Measurements from ENCODE around the gene MMP1.

The MMP1 gene

DNA sequence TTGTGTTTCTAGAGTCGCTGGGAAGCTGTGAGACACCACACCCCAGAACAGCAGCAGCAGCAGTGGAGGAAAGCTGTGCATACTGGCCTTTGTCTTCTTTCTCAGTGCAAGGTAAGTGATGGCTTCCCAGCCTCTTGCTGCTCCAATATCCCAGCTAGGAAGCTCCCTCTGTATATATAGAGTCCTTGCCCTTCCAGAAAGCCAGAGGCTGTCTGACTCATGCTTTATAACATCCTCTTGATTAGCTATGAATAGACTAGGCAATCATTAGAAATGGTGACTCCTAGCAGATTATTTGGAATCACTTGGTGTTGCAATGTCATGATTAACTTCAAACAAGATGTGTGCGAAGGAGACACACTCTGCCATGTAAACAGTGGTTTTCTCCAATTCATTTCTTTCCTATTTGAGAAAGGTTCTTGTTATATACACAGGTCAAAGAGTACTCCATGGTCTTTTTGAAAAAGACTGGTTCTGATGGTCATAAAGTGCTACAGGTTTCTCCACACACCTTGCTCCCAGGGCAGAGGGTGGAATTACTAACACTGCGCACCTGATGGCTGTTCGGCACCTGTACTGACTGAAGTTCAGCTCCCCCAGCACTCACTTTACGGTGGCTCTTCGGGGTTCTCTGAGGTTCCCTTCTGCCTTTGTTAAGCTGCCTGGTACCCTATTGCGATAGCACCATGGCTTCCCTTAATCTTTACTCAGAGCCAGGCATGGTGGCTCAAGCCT, at the start of gene MMP1:
TSS of gene MMP1 (minus strand) at position 149 of the 735 bp plus-strand sequence. CDS start at position 81, 68 bp downstream.
- DNase-seq: no peak

DNA sequence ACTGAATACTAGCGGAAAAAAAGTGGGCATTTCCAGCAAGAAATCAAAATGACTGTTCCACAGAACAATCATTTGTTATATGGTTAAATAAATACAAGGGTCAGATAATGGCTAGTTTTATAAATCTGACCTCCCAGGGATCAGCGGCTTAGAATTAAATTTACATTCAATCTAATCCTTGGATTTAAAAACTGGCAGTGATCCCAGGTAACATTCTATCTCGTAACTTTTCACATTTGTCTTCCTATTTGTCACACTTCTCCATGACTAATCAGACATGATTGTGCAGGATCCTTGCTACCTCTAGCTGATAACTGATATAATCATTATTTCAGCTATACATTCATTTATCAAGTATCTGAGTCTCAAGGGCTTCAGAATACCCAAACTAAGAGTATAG, 48.3 kb upstream of the MMP1 start:
- DNase-seq: no peak

DNA sequence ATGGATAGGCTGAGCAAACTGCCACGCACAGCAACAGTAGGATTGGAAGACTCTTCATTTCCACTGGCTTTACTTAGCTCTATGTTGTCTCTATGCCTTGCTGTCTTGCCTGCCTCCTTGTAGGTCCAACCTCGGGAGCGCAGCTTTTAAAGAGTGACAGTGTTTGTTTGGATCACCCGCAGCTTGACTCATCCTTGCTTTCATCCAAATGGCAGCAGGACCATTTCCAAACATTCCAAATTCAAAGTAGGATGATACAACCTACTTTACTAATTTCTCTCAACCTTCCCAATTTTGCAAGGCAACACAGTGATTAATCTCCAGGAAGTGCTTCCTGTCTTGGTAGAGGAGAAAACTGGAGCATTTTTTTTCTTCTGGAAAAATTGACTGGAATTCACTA, 45.5 kb upstream of the MMP1 start, which contains the start of gene MMP3:
TSS of gene MMP3 (minus strand) at position 121 of the 400 bp plus-strand sequence. CDS start at position 58, 63 bp downstream.
- no peak for DNase-seq

DNA sequence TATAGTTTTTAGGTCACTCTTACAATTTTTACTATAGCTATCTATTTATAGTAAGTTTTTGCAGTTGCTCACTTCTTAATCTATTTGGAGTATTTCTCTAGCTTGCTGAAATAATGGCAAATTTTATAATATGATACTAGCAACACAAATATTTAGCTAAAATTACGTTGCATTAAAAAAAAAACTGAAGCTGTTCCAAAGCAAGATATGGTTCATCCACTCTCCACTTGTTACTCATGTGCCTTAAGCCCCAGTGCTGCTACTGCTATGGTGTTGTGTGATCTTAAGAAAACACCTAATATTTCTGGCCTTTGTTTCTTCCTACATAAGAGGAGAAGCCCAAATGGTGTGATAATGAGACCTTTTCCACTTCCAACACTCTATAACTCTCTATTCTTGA, 45.0 kb upstream of the MMP1 start:
- DNase-seq: no peak

DNA sequence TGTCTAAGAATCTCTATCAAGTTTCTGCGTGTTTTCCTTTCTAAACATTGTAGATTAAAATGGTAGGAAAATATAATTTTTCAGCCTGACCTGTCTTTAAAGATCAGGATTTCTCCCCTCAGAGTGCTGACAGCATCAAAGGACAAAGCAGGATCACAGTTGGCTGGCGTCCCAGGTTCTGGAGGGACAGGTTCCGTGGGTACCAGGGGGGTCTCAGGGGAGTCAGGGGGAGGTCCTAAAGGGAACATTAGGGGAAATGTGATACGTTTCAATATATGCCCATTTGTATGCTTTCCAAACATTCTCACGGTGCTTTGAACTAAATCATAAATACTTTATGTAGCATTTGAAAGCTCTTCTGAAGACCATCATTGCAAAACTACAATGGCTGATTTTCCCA, 42.1 kb upstream of the MMP1 start:
- DNase-seq: no peak

DNA sequence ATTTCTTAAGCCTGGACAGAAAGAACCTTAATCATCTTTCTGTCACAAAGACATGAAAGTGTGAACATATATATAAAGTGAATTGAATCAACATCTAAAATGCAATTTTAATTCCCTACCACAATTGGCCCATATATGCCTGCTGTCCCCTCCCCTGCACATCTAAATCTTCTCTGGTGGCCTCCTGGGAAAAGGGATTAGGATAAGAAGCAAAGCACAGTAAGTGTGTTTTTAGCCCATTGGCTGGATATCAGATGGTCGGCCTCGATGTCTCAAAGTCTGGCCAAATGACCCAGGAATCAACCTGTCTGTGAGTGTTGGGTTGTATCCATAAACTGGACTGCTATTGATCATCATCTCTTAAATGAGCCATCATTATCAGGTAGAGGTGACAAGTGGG, 39.7 kb upstream of the MMP1 start:
- DNase-seq: no peak

DNA sequence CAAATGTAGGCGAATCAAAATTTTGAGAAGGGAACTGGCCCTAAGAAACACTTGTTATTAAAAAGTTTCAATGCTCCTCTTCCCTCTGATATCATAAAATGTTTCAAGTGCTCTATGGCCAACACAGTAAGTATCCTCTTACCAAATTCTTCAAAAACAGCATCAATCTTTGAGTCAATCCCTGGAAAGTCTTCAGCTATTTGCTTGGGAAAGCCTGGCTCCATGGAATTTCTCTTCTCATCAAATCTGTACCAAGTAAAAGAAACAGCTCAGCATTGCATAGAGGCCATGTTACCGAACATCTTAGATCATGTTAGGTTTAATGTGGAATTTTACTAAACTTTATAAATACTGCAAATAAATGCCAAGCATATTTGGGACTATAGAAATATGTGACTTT, 39.2 kb upstream of the MMP1 start:
- no peak for DNase-seq

DNA sequence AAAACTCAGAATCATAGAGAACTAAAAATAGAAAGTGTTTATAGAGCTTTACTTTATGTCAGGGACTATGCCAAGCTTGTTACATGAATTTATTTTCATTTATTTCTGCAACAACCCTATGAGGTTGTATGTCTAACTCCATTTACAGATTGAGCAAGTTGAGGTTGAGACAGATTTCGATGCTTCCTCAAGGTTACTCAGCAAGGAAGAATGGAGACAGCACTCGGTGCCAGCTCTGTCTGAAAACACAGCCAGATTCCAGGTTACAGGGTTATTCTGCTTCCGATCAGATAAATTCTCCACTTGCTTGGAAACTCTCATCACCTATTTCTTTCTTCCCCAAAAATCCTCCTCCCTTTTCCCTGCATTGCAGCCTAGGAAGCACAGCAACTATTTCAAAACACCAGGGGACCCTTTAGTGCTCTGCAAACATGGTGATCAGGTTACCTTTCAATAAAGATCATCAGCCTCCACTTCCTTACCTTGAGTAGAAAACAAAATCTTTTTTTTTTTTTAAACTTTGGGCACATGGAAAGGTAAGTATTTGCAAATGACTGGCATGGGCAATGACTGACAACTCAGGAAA, 38.4 kb upstream of the MMP1 start:
- DNase-seq: no peak

DNA sequence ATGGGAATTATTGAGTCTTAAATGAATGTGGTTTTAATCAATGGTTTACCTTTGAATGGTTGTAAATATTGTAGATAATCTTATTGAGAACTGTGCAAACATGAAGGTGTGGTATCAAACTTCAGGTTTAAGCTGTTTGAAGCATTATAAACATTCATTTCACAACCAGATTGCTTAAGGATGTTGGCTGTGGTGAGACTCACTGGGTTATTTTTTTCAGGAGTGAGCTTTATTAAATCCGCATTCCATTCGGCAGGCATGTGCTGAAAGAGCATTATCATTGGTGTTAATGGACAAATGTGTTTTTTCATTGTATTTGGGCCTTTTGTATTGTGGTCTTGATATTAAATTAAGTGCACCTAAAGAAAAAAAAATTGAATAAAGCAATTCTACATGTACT, 35.8 kb upstream of the MMP1 start:
- DNase-seq: no peak

DNA sequence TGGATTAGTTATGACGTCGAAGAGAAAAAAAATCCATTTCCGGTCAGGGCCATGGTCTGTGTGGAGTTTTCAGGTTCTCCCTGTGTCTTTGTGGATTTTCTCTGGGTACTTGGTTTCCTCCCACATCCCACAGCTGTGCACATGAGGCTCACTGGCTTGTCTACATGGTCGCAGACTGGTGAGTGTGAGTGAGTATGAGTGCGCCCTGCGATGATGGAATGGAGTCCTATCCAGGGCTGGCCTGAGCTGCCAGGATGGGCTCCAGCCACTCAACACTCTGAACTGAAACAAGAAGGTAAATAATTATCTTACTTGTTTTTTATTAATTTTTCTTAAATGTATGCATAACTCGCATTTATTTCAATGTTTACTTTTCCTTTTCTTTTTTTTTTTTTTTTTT, 34.7 kb upstream of the MMP1 start:
- no peak for DNase-seq

DNA sequence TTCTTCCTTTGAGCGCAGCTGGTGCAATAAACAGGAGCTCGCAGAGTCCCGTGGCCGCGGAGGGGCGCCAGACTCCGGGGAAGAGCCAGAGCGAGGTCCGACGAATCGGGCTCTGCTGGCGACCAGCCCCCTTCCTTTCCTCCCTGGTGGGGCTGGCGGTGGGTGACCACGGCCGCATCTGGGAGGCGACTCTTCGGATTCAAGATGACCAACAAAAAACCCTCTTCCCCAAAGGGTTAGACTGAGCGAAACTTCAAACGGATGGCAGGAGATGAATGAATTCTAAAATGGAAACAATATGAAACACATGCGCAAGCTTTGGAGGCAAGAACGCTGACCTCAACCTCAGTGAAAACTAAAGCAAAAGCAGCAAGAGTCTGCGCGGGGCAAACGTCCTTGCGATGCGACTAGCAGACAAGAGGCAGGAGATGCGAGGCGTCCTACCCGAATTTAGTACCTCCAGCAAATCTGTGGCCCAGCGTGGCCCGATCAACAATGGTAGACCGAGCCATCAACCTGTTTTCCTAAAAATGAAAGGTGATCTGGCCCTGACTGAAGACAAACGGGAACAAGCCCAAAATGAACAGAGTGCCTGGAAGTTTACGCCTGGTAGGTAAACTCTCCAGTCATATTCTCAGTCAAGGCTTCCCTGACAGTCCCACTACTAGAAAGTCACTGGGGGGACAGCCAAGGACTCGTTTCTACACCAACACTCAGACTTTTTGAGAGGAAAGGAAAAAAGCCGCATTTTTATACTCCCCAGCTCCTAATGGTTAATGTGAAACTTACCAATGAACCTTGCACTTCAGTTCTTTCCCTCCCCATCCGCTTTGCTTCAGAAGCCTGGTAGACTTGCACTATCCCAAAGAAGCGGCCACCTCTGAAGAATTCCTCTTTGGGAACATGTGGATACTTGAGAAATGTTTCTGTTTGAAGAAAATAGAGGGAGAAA, 33.8 kb upstream of the MMP1 start:
- no peak for DNase-seq

DNA sequence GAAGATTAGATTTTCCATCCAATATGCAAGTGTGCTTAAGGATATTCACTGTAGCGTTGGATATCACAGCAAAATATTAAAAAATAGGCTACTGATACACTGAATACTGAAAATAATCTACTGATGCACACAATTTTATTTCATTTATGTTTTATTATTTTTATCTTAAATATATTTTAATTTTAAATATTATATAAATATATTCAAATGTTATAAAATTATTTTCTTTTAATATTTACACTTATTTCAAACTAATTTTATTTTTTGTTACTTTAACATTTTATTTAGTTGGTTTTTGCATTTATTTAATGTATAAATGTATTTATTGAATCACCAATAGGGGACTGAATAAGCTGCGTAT, 33.1 kb upstream of the MMP1 start:
- DNase-seq: no peak

DNA sequence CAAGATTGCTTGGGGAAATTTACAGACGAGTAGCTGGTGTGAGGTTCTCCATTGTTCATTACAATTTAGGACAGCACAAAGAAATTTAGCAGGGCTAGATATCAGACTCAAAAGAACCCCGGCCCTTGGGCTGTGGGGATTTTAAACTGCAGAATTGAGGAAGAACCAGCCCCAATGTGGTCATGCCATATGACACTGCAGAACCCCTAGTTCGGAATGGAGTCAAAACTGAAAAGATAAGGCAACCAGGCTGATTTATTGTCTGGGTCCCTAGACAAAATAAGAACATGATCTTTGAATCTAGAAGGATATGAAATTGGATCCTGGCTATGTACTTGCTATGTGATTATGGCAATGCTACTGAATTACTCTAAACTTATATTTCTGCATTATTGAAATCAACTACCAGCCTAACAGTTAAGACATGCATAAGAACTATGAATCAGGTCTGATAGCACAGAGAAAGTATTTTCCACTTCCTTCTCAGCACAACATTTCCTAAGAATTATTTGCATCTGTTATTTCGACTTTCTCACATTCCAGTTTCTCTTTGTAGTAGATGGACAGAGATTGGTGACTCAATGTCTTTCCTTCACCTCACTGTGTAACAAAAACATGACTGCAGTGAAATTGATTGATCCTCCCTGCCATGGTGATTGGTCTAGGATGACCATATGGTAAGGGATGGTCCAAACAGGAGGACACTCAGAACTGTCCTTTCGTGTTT, 32.2 kb upstream of the MMP1 start:
- DNase-seq: no peak

DNA sequence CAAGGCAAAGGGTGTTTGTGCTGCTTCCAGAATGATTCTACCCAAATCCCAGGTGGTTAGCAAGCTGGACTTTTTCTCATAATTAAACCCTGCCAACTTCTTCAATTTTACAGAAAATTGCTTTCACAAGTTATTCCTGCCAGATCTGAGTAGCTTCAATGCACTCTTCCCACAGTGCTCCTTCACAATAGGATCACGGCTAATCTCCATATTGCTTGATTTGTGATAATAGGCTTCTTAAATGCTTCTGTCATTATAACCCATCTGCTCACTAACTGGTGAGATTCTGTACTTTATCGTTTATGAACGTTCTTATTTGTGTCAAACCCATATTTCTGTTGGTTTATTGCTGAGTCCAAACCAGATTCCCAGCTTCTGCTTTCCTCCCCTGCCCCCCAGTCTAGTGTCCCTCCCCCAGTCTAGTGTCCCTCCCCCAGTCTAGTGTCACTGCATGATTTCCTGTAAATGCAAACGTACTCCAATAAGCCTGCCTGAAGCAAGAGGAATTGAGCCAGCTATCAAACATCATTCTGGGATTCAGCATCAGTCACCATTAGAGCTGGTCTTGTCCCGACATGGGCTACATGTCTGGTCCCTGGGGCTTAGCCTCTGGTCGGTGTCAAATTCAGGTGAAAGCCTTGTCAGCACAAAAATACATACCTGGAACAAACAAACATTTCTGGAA, 31.5 kb upstream of the MMP1 start:
- DNase-seq: no peak

DNA sequence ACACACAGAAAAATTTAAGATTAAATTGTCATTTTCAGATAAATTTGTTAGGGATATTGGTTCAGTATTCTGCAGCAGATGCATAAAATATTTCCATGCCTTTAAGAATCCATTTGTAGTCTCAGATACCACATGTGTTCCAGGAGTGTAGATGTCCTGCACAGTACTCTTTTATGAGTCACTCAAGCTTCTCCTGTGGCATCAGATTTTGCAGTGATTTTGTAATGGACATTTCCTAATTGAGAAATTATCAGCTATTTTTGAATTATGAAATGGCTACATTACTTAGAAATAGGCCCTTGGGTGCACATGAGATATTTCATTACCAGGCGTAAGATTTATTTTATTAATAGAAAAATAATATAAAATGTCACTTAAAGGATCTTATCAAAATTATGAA, 26.6 kb upstream of the MMP1 start:
- no peak for DNase-seq

DNA sequence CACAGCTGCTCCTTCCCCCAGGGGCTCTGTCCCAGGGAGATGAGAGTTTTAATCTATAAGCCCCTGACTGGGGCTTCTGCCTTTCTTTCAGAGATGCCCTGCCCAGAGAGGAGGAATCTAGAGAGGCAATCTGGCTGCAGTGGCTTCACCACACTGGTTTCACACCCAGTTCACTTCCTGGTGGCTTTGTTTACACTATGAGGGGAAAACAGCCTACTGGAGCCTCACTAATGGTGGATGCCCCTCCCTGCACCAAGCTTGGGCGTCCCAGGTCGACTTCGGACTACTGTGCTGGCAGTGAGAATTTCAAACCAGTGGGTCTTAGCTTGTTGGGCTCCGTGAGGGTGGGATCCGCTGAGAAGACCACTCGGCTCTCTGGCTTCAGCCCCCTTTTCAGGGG, 21.5 kb upstream of the MMP1 start:
- no peak for DNase-seq

DNA sequence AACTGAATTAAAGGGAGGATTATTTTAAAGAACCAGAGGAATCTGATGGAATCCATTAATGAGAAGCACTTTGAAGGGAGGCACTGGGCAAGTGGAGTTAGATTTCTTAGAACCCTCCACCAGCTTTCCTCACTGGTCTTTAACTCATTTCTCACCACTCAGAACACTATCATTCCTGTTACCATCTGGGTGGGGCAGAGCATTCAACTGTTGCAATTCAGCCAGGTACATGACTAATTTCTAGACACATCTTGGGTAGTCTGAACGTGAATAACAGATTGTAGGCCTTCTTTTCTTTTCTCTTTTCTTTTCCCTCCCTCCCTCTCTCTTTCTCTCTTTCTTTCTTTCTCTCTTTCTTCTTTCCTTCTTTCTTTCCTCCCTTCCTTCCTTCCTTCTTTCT, 15.5 kb upstream of the MMP1 start:
- no peak for DNase-seq

DNA sequence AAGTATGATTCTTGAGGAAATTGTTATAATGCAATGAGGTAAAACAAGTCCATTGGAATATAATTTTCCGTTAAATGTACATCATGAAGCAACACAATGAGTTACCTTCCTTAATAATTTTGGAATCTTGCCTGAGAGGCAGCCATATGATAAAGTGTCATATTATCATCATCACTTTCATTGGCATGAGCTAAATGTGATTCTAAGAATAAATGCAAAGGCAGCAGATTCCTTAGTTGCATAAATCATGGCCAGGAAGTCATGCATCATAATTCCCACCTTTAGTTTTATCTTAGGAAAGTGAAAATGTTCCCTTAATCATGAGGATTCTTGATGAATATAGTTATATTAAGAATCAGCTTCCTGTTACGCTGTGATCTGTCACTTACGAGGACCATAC, 14.2 kb upstream of the MMP1 start:
- DNase-seq: no peak

DNA sequence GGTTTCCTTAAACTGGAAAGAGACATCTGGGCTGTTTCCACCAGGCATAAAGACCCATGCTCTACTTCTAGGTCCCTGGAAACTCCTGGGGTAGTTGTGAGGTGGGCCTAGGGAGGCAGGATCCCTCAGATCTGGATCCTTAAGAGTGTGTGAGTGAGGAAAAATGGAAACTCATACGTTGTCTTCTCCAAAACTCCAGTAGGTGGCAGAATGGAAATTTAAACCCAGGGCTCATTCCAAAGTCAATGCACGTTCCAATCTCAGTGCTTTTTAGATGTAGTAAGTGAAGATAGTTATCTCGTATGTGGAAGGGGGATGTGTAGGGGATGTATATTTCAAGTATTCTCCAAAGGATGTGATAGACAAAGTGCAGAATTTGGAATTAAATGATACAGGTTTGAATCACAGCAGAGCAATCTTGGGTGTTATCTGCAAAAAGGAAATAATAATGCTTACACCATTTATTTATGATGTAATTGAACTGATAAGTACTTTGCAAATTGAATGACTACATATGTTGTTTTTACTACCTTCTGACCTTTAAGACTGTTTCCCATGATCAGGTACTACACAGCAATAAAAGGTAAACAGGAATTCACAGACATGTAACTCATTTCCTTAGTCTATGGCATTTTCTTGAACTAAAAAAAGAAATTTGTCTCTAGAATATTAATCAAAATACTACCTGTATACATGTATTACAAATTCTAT, 13.1 kb upstream of the MMP1 start:
- DNase-seq: no peak

DNA sequence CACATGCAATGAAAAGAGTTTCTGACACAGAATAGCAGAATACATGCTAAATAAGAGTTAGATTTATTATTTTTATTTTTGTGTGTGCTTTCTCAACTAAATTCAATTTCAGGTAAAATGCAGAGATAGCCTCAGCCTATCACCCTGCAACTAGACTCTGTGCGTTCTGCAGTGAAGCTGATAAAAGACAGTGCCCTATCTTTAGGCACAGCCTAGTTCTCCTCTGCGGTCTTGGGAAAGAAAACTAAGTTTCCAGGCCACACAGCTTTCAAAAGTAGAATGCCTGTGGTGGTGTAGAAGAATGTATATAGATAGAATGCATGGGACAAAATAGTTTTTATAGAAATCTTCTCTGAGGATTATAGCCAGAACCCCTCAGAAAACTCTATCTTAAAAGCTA, 12.0 kb upstream of the MMP1 start:
- no peak for DNase-seq

DNA sequence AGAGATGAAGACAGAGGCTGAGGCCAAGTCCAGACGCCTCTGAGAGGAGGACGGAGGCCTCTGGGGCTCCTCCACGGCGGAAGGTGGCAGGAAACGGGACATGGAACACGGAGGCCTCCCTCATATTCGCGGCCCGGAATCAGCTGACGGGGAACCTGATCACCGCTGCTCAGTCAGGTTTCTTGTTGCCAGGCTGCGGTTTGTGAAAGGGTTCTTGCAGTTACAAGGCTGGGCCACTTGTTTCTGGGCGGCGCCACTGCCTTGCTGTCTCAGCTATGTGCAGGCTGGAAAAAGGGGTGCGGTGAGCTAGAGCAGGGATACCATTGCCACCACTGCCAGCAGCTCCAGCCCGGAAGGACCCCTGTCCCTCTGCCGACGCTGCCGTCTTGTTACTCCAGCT, 10.0 kb upstream of the MMP1 start:
- DNase-seq: no peak

DNA sequence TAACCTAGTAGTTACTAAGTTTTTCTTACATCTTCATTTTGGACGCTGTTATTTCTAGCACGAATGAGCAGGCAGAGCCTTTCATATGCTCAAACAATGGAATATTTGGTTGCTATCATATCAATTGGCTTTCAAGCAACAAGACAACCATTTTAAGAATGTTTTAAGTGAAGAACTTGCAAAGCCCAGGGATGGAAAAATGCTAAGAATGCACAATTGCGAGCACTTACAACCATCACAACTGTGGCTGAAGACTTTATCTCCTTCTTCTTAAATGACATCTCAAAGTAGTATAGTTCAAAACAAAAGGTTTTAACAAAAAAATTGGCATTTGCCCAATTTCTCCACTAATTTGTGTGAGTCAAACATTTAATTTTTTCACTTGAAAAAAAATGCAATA, 8.3 kb upstream of the MMP1 start:
- DNase-seq: no peak
